SK-N-SH (cell line): ENCODE results near the gene UCP2. TPM values are rescaled to one million over a fixed set of nuclear protein-coding genes. Genes with fewer than 3 reads are reported as not detected.

ENCODE experiments used
- CTCF ChIA-PET: fragments of 300-600, 350-600 bp; formaldehyde crosslinking; extraction: SDS; loops from one replicate; lab custom pipeline; 2021; lab: Yijun Ruan, JAX
- POLR2A ChIA-PET: fragments of 350-600 bp; sonication (Branson Sonifier 250); formaldehyde crosslinking; extraction: SDS; loops from one replicate; lab custom pipeline; 2020; ENCODE audit warnings: antibody characterized with exemption, inconsistent platforms; lab: Yijun Ruan, JAX
- DNase-seq: peaks from one replicate; pipeline ENCODE4 v3.0.0; 2012
- H2AFZ ChIP-seq: fragments of 200-600 bp; sonication (generic); 2 replicates; pipeline ENCODE4 v1.8.1; 2016; ENCODE audit warnings: antibody characterized with exemption, mild to moderate bottlenecking, low read depth
- H3F3A ChIP-seq: fragments of 200-600 bp; sonication (generic); replicated peaks from 2 replicates; pipeline ENCODE3; 2016; ENCODE audit warnings: antibody characterized with exemption, mild to moderate bottlenecking; ENCODE audit not compliant: insufficient read depth
- H3K27ac ChIP-seq, 2 experiments: fragments of 200-500 bp in 1 of 2; fragments of 200-600 bp in 1 of 2; sonication (Bioruptor generic) in 1 of 2; sonication (generic), shearing (Covaris generic) in 1 of 2; 2 replicates each; pipeline versions ENCODE4 v1.5.1 to v1.6.1; 2014 to 2016; ENCODE audit warnings: low read depth in 2 of 2, inconsistent platforms in 1 of 2, low read length in 1 of 2, mild to moderate bottlenecking in 1 of 2, mixed read lengths in 1 of 2
- H3K27me3 ChIP-seq: fragments of 200-600 bp; sonication (generic), shearing (Covaris generic); 2 replicates; pipeline ENCODE4 v1.6.1; 2016; ENCODE audit warnings: mixed run types; ENCODE audit not compliant: insufficient read depth
- H3K36me3 ChIP-seq, 2 experiments: fragments of 200-500 bp in 1 of 2; fragments of 200-600 bp in 1 of 2; sonication (Bioruptor generic) in 1 of 2; sonication (generic) in 1 of 2; replicated peaks in 1 of 2; 2 replicates each; pipeline versions ENCODE3 to v1.5.1; 2014 to 2016; ENCODE audit warnings: low read length in 1 of 2, mild to moderate bottlenecking in 1 of 2; ENCODE audit not compliant: insufficient read depth in 2 of 2, control insufficient read depth in 1 of 2
- H3K4me1 ChIP-seq, 2 experiments: fragments of 200-500 bp in 1 of 2; fragments of 200-600 bp in 1 of 2; sonication (Bioruptor generic) in 1 of 2; sonication (generic), shearing (Covaris generic) in 1 of 2; 2 replicates each; pipeline versions ENCODE4 v1.5.1 to v1.6.1; 2014 to 2016; ENCODE audit warnings: low read depth in 1 of 2, low read length in 1 of 2, mixed run types in 1 of 2; ENCODE audit not compliant: insufficient read depth in 2 of 2, control insufficient read depth in 1 of 2
- H3K4me2 ChIP-seq: fragments of 200-600 bp; sonication (generic), shearing (Covaris generic); 2 replicates; pipeline ENCODE4 v1.6.1; 2017; ENCODE audit warnings: mixed run types
- H3K4me3 ChIP-seq, 2 experiments: fragments of 200-500 bp in 1 of 2; fragments of 200-600 bp in 1 of 2; sonication (Bioruptor generic) in 1 of 2; sonication (generic), shearing (Covaris generic) in 1 of 2; 2 replicates each; pipeline versions ENCODE4 v1.5.1 to v1.8.1; 2014 to 2016; ENCODE audit warnings: low read depth in 2 of 2, inconsistent platforms in 1 of 2, low read length in 1 of 2, mild to moderate bottlenecking in 1 of 2, mixed read lengths in 1 of 2, moderate library complexity in 1 of 2
- H3K79me2 ChIP-seq: fragments of 200-600 bp; sonication (generic); 2 replicates; pipeline ENCODE4 v1.8.1; 2017; ENCODE audit warnings: mild to moderate bottlenecking; ENCODE audit not compliant: insufficient read depth
- H3K9ac ChIP-seq: fragments of 200-600 bp; sonication (generic); 2 replicates; pipeline ENCODE4 v1.6.1; 2017; ENCODE audit warnings: mixed run types
- H3K9me2 ChIP-seq: fragments of 200-600 bp; sonication (generic); 2 replicates; pipeline ENCODE4 v1.6.1; 2017; ENCODE audit warnings: mixed run types
- H3K9me3 ChIP-seq: fragments of 200-600 bp; sonication (generic); 2 replicates; pipeline ENCODE4 v1.6.1; 2017; ENCODE audit warnings: mixed run types, mild to moderate bottlenecking, moderate library complexity
- H4K20me1 ChIP-seq: fragments of 200-600 bp; sonication (generic); 2 replicates; pipeline ENCODE4 v1.6.1; 2017; ENCODE audit warnings: mild to moderate bottlenecking, mixed run types; ENCODE audit not compliant: insufficient read depth
- ELF1 ChIP-seq: IDR thresholded peaks from 2 replicates; pipeline ENCODE4 v1.4.0; 2012
- EZH2phosphoT487 ChIP-seq: fragments of 200-600 bp; sonication (generic); IDR thresholded peaks from 2 replicates; pipeline ENCODE4 v1.6.1; 2017; ENCODE audit warnings: low read depth, mixed run types, mild to moderate bottlenecking, antibody characterized with exemption, moderate library complexity, borderline replicate concordance
- FOXJ3 ChIP-seq: sonication (generic); formaldehyde crosslinking; IDR thresholded peaks from 2 replicates; pipeline ENCODE4 v1.5.1; 2020; ENCODE audit warnings: mild to moderate bottlenecking, missing genetic modification reagents
- GATA2 ChIP-seq: sonication (generic); formaldehyde crosslinking; IDR thresholded peaks from 2 replicates; pipeline ENCODE4 v1.5.0; 2020; ENCODE audit warnings: mild to moderate bottlenecking, missing genetic modification reagents
- MXI1 ChIP-seq: IDR thresholded peaks from 2 replicates; pipeline ENCODE4 v1.6.1; 2012; ENCODE audit warnings: mild to moderate bottlenecking, low read depth, low read length, improper control_type of control experiment
- NFIC ChIP-seq: IDR thresholded peaks from 2 replicates; pipeline ENCODE4 v1.4.0; 2012; ENCODE audit warnings: borderline replicate concordance
- POLR2AphosphoS5 ChIP-seq: IDR thresholded peaks from 2 replicates; pipeline ENCODE4 v1.6.1; 2012; ENCODE audit warnings: low read depth, low read length
- RAD21 ChIP-seq: IDR thresholded peaks from 2 replicates; pipeline ENCODE4 v1.6.1; 2012; ENCODE audit warnings: mild to moderate bottlenecking, low read length
- RCOR1 ChIP-seq: fragments of 150-350 bp; IDR thresholded peaks from 2 replicates; pipeline ENCODE4 v1.6.1; 2017; ENCODE audit warnings: antibody characterized with exemption, low read length
- SIN3A ChIP-seq: IDR thresholded peaks from 2 replicates; pipeline ENCODE4 v1.6.1; 2012; ENCODE audit warnings: low read depth, mild to moderate bottlenecking, low read length, moderate library complexity, borderline replicate concordance
- SMC3 ChIP-seq: IDR thresholded peaks from 2 replicates; pipeline ENCODE4 v1.6.1; 2012; ENCODE audit warnings: low read depth, low read length, improper control_type of control experiment
- TAF1 ChIP-seq: IDR thresholded peaks from 2 replicates; pipeline ENCODE4 v1.6.1; 2012; ENCODE audit warnings: low read depth, mild to moderate bottlenecking, low read length, moderate library complexity, borderline replicate concordance
- TEAD4 ChIP-seq: IDR thresholded peaks from 2 replicates; pipeline ENCODE4 v1.4.0; 2012; ENCODE audit warnings: mild to moderate bottlenecking, borderline replicate concordance; ENCODE audit not compliant: insufficient read depth
- WGBS: methylation state at CpG from one replicate; pipeline ENCODE4 v1.1.6; 2017; ENCODE audit warnings: low lambda C conversion rate; 5-methylcytosine and 5-hydroxymethylcytosine counted together
- polyA plus RNA-seq, 3 experiments: library from polyadenylated mRNA; depleted of rRNA; stranded (reverse); fragments of >200 nt; gene quantifications; 2 replicates each; pipeline ENCODE4 v1.2.3, GENCODE V29; 2012
- TF ChIP-seq, protein P1 (sequence below): fragments of 150-350 bp; IDR thresholded peaks from 2 replicates; pipeline ENCODE4 v1.6.1; 2016; ENCODE audit warnings: mild to moderate bottlenecking, low read depth, low read length
- TF ChIP-seq, protein P2 (sequence below): IDR thresholded peaks from 2 replicates; pipeline ENCODE4; 2012
- TF ChIP-seq, protein P3 (sequence below): IDR thresholded peaks from 2 replicates; pipeline ENCODE4 v1.4.0; 2012; ENCODE audit warnings: low read depth, borderline replicate concordance
- TF ChIP-seq, protein P4 (sequence below): IDR thresholded peaks from 2 replicates; pipeline ENCODE4 v1.6.1; 2012; ENCODE audit warnings: mild to moderate bottlenecking, low read depth, low read length, moderate library complexity
- TF ChIP-seq, protein P5 (sequence below): fragments of 200-600 bp; sonication (generic); IDR thresholded peaks from 2 replicates; pipeline ENCODE4 v1.6.1; 2017; ENCODE audit warnings: antibody characterized with exemption, mild to moderate bottlenecking, moderate library complexity

UCP2 gene
- polyA plus RNA-seq, 1 of the 3 experiments (the other 2 are of a cell fraction): 36.0 TPM

DNA sequence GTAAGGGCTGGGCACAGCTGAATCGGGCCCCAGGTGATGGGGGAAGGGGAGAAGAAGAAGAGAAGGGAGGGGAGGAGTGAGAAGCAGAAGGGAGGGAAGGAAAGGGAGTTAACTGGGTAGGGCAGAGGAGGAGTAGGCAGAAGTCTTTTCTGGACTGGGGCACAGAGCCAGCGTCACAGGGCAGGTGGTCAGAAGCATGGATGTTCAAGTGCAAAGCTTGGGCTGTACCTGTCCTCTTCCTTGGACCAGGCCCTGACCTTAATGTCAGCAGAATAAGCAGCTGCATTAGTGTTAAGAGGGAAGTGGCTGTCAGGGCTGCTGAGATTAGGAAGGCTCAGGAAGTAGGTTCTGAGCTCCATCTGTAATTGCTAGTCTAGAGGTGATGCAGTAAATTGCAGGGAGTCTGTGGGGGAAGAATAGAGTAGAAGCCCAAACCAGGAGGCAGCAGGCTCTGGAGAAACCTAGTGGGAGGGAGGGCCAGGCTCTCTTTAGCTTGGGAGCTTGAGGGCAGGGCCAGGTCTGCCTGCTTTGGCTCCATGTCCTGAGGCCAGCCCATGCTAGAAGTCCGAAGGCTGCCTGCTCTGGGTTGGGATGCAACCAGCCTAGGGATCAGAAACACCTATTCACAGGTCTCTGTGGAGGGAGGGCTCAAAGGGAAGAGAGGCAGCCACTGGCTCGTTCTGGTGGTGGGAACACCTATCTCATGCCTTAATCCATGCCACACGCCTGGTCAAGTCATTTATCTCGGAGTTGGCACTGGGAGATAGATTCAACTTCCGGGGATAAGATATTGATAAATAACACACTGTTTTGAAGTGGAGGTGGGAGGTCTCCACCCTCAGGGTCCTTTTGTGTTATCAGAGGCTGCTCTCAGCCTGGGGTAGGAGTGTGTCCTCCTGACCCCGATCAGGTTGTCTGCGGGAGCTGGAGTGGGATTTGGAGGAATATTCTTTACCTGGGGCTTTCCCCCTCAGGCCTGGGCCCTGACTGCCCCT is 28.0 kb upstream of the UCP2 start:
- Histone ChIP-seq H3K4me2 (no peak overlapping the region), H3K27ac (no peak overlapping the region), H3K4me1 (peaks cover 0 to 2% of the 10 kb centered on the region in 2 experiments; a peak in 1 of 4 replicates), H3K9me3 (no peaks in the 10 kb centered on the region), H3K79me2 (no peaks in the 10 kb centered on the region), H3K9me2 (no peaks in the 10 kb centered on the region), H3K27me3 (no peaks in the 10 kb centered on the region), H3F3A (no peaks in the 10 kb centered on the region), H2AFZ (no peak overlapping the region), H3K4me3 (no peak overlapping the region)
- 94% methylated on average over 9 of the region's 9 CpGs for WGBS
- no peak for DNase-seq
- POLR2A ChIA-PET: no interaction called here
- TF ChIP-seq, protein P1, sequence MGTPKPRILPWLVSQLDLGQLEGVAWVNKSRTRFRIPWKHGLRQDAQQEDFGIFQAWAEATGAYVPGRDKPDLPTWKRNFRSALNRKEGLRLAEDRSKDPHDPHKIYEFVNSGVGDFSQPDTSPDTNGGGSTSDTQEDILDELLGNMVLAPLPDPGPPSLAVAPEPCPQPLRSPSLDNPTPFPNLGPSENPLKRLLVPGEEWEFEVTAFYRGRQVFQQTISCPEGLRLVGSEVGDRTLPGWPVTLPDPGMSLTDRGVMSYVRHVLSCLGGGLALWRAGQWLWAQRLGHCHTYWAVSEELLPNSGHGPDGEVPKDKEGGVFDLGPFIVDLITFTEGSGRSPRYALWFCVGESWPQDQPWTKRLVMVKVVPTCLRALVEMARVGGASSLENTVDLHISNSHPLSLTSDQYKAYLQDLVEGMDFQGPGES: no peak
- TF ChIP-seq, protein P2, sequence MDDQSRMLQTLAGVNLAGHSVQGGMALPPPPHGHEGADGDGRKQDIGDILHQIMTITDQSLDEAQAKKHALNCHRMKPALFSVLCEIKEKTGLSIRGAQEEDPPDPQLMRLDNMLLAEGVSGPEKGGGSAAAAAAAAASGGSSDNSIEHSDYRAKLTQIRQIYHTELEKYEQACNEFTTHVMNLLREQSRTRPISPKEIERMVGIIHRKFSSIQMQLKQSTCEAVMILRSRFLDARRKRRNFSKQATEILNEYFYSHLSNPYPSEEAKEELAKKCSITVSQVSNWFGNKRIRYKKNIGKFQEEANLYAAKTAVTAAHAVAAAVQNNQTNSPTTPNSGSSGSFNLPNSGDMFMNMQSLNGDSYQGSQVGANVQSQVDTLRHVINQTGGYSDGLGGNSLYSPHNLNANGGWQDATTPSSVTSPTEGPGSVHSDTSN: no peak
- TF ChIP-seq SMC3 (no peak), POLR2AphosphoS5 (no peak), GATA2 (CRISPR knock-in tag) (no peak), TAF1 (no peak), RAD21 (no peak), FOXJ3 (no peak), SIN3A (no peak), EZH2phosphoT487 (no peak), RCOR1 (no peak), NFIC (no peak), ELF1 (no peak), TEAD4 (no peak), MXI1 (no peak)
- TF ChIP-seq, protein P3, sequence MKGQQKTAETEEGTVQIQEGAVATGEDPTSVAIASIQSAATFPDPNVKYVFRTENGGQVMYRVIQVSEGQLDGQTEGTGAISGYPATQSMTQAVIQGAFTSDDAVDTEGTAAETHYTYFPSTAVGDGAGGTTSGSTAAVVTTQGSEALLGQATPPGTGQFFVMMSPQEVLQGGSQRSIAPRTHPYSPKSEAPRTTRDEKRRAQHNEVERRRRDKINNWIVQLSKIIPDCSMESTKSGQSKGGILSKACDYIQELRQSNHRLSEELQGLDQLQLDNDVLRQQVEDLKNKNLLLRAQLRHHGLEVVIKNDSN: no peak
- TF ChIP-seq, protein P4, sequence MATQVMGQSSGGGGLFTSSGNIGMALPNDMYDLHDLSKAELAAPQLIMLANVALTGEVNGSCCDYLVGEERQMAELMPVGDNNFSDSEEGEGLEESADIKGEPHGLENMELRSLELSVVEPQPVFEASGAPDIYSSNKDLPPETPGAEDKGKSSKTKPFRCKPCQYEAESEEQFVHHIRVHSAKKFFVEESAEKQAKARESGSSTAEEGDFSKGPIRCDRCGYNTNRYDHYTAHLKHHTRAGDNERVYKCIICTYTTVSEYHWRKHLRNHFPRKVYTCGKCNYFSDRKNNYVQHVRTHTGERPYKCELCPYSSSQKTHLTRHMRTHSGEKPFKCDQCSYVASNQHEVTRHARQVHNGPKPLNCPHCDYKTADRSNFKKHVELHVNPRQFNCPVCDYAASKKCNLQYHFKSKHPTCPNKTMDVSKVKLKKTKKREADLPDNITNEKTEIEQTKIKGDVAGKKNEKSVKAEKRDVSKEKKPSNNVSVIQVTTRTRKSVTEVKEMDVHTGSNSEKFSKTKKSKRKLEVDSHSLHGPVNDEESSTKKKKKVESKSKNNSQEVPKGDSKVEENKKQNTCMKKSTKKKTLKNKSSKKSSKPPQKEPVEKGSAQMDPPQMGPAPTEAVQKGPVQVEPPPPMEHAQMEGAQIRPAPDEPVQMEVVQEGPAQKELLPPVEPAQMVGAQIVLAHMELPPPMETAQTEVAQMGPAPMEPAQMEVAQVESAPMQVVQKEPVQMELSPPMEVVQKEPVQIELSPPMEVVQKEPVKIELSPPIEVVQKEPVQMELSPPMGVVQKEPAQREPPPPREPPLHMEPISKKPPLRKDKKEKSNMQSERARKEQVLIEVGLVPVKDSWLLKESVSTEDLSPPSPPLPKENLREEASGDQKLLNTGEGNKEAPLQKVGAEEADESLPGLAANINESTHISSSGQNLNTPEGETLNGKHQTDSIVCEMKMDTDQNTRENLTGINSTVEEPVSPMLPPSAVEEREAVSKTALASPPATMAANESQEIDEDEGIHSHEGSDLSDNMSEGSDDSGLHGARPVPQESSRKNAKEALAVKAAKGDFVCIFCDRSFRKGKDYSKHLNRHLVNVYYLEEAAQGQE: no peak
- TF ChIP-seq, protein P5, sequence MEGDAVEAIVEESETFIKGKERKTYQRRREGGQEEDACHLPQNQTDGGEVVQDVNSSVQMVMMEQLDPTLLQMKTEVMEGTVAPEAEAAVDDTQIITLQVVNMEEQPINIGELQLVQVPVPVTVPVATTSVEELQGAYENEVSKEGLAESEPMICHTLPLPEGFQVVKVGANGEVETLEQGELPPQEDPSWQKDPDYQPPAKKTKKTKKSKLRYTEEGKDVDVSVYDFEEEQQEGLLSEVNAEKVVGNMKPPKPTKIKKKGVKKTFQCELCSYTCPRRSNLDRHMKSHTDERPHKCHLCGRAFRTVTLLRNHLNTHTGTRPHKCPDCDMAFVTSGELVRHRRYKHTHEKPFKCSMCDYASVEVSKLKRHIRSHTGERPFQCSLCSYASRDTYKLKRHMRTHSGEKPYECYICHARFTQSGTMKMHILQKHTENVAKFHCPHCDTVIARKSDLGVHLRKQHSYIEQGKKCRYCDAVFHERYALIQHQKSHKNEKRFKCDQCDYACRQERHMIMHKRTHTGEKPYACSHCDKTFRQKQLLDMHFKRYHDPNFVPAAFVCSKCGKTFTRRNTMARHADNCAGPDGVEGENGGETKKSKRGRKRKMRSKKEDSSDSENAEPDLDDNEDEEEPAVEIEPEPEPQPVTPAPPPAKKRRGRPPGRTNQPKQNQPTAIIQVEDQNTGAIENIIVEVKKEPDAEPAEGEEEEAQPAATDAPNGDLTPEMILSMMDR: no peak
- TF ChIP-seq, all 33 proteins: peak for 0
- peaks cover 0 to 22% of the 10 kb centered on the region in 2 experiments for H3K36me3 ChIP-seq
- no peak overlapping the region for H3K9ac ChIP-seq
- no peaks in the 10 kb centered on the region for H4K20me1 ChIP-seq
- CTCF ChIA-PET: no interaction called here
